Measurements from ENCODE around the gene RSRC1. TPM values are rescaled to one million over a fixed set of nuclear protein-coding genes. Genes with fewer than 3 reads are reported as not detected.

Gene RSRC1
- total RNA-seq, 1 donor from 2014 or later = 39.9 TPM

DNA sequence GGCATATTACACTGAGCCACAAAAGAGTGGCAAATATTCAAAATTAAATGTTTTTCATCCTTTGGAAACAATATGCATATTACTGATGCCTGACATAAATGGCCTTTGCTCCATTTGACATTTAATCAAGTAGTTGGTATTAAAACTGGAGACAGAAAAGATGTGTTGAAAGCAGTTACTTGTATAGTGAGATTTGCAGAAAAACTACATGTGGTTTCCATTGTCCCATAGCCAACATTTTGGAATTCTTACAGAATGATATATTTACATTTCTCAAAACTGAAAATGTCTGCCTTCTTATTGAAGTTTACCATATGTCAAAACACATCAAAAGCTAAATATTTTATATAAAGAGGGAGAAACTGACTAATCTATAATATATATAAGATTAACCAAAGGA, 25.2 kb upstream of the RSRC1 start:
- ATAC-seq (ENCODE audit: low read depth) (no peak), DNase-seq (no peak)
- peaks cover 25% of the 10 kb centered on the region for H3K27me3 Mint-ChIP-seq
- no peaks in the 10 kb centered on the region for H3K9me3 Mint-ChIP-seq
- H3K4me3 Mint-ChIP-seq = no peak overlapping the region
- intact Hi-C loops (cut with micrococcal nuclease) = no loop called here
- no peak overlapping the region for H3K27ac Mint-ChIP-seq
- CTCF ChIA-PET = no interaction called here
- TF ChIP-seq, protein P1, sequence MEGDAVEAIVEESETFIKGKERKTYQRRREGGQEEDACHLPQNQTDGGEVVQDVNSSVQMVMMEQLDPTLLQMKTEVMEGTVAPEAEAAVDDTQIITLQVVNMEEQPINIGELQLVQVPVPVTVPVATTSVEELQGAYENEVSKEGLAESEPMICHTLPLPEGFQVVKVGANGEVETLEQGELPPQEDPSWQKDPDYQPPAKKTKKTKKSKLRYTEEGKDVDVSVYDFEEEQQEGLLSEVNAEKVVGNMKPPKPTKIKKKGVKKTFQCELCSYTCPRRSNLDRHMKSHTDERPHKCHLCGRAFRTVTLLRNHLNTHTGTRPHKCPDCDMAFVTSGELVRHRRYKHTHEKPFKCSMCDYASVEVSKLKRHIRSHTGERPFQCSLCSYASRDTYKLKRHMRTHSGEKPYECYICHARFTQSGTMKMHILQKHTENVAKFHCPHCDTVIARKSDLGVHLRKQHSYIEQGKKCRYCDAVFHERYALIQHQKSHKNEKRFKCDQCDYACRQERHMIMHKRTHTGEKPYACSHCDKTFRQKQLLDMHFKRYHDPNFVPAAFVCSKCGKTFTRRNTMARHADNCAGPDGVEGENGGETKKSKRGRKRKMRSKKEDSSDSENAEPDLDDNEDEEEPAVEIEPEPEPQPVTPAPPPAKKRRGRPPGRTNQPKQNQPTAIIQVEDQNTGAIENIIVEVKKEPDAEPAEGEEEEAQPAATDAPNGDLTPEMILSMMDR (IDR thresholded peaks at IDR 0.05) = no peak
- no peaks in the 10 kb centered on the region for H3K4me1 Mint-ChIP-seq
- H3K36me3 Mint-ChIP-seq (ENCODE audit: low read depth) = no peaks in the 10 kb centered on the region
- POLR2A ChIA-PET = no interaction called here

DNA sequence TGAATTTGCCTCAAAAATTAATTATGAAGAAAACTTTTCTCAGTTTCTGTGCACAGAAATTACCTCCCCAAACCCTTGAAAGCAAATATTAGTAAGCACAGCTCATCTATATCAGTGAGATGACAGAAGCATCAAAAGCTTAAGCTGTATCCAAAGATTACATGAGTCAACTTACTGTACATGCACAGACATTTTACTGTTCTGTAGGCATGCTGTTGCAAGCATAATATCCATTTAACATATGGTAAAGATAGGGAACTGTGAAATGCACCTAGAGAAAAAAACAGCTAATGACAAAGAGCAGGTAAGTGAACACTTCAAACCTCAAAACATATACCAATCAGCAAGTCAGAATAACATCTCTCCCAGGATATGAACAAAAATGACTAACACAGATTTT, 24.5 kb upstream of the RSRC1 start:
- ChIA-PET POLR2A (no interaction called here), CTCF (no interaction called here)
- ATAC-seq (ENCODE audit: low read depth) = no peak
- H3K4me3 Mint-ChIP-seq = no peak overlapping the region
- TF ChIP-seq, protein P1 (IDR thresholded peaks at IDR 0.05) = no peak
- no peaks in the 10 kb centered on the region for H3K4me1 Mint-ChIP-seq
- H3K27me3 Mint-ChIP-seq = peaks cover 31% of the 10 kb centered on the region
- no peak for DNase-seq
- intact Hi-C loops (cut with micrococcal nuclease) = no loop called here
- no peaks in the 10 kb centered on the region for H3K9me3 Mint-ChIP-seq
- H3K36me3 Mint-ChIP-seq (ENCODE audit: low read depth) = no peaks in the 10 kb centered on the region
- H3K27ac Mint-ChIP-seq = no peak overlapping the region

DNA sequence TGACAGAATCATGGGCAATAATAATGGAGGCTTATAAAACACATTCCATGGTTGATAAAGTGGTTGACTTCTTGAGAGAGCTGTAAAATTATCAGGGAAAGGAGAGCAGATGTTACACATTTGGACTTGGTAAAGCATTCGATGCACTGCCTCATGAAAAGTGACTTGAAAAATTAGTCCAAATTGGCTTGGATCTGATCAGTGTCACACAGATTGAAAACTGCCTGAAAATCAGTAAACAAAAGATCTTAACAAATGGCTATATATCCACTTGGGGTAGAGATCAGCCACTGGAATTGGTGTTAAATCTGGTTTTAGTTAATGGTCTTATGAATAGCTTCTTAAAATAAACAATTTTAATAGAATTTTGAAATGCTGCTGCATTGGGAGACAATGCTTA, 24.0 kb upstream of the RSRC1 start:
- no peak overlapping the region for H3K4me3 Mint-ChIP-seq
- H3K36me3 Mint-ChIP-seq (ENCODE audit: low read depth) = no peaks in the 10 kb centered on the region
- POLR2A ChIA-PET = no interaction called here
- ATAC-seq (ENCODE audit: low read depth) (no peak), DNase-seq (no peak)
- H3K27me3 Mint-ChIP-seq = peaks cover 36% of the 10 kb centered on the region
- no peaks in the 10 kb centered on the region for H3K9me3 Mint-ChIP-seq
- H3K4me1 Mint-ChIP-seq = no peaks in the 10 kb centered on the region
- CTCF ChIA-PET = no interaction called here
- intact Hi-C loops (cut with micrococcal nuclease) = no loop called here
- H3K27ac Mint-ChIP-seq = no peak overlapping the region
- TF ChIP-seq, protein P1 (IDR thresholded peaks at IDR 0.05) = no peak

DNA sequence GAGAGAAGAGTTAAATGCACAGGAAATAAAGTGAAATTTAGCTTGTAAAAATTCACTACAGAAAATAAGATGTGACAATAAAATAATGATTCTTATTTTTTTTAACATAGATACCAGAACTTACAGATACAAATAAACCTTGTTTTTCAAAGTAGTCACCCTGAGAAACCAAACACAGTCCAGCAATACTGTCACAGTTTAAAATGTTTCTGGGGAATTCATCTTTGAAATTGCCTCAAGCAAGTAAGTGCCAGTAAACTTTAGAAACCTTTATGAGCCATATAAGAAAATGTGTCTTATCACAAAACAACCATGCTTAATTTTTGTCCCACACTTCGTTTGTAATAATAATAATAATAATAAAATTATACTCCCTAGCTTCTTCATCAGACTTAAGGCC, 23.5 kb upstream of the RSRC1 start:
- peaks cover 38% of the 10 kb centered on the region for H3K27me3 Mint-ChIP-seq
- TF ChIP-seq, protein P1 (IDR thresholded peaks at IDR 0.05) = no peak
- H3K4me1 Mint-ChIP-seq = no peaks in the 10 kb centered on the region
- H3K36me3 Mint-ChIP-seq (ENCODE audit: low read depth) = no peaks in the 10 kb centered on the region
- DNase-seq (no peak), ATAC-seq (ENCODE audit: low read depth) (no peak)
- CTCF ChIA-PET = no interaction called here
- intact Hi-C loops (cut with micrococcal nuclease) = no loop called here
- no peak overlapping the region for H3K27ac Mint-ChIP-seq
- H3K4me3 Mint-ChIP-seq = no peak overlapping the region
- POLR2A ChIA-PET = no interaction called here
- H3K9me3 Mint-ChIP-seq = no peaks in the 10 kb centered on the region

DNA sequence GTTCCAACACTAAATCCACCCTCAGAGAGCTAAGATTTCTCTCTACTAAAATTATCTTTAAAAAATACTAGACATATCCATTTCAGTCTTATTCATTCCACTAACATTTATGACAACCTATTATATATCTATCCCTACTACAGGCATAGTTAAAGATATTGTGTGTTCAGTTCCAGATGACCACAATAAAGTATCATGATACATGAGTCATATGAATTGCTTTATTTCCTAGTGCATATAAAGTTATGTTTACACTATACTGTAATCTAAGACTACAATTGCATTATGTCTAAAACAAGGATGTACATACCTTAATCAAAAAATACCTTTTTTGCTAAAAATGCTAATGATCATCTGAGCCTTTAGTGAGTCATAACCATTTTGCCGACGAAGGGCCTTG, 23.1 kb upstream of the RSRC1 start:
- ATAC-seq (ENCODE audit: low read depth) (no peak), DNase-seq (no peak)
- no peaks in the 10 kb centered on the region for H3K9me3 Mint-ChIP-seq
- TF ChIP-seq, protein P1 (IDR thresholded peaks at IDR 0.05) = no peak
- H3K4me3 Mint-ChIP-seq = no peak overlapping the region
- H3K36me3 Mint-ChIP-seq (ENCODE audit: low read depth) = no peaks in the 10 kb centered on the region
- H3K27me3 Mint-ChIP-seq = peaks cover 42% of the 10 kb centered on the region
- ChIA-PET POLR2A (no interaction called here), CTCF (no interaction called here)
- intact Hi-C loops (cut with micrococcal nuclease) = no loop called here
- H3K27ac Mint-ChIP-seq = no peak overlapping the region
- no peaks in the 10 kb centered on the region for H3K4me1 Mint-ChIP-seq

All from activated B cell treated with CpG ODN at 0.5 μM for 24 hours (primary cell).